IPS DF 19.7 (cell line): Measurements from ENCODE around the gene DPYD.

Experiments used
- DNase-seq: peaks from one replicate; pipeline ENCODE4 v3.0.0-alpha.2; 2013; ENCODE audit warnings: low read depth, low spot score

Gene DPYD

GRCh38 chr1:97091679-97092078, 829.2 kb downstream of the DPYD start:
- DNase-seq, result no peak

- no peak for DNase-seq
Observed at GRCh38 chr1:97091263-97091662, 829.6 kb downstream of the DPYD start.

GRCh38 chr1:97090725-97091124, 830.1 kb downstream of the DPYD start:
- DNase-seq, result no peak

GRCh38 chr1:97089173-97089572, 831.7 kb downstream of the DPYD start:
- DNase-seq, result no peak

- DNase-seq, result no peak
Observed at GRCh38 chr1:97088391-97088790, 832.4 kb downstream of the DPYD start.

GRCh38 chr1:97084546-97084945, 836.3 kb downstream of the DPYD start:
- no peak for DNase-seq

- DNase-seq, result no peak
Observed at GRCh38 chr1:97082160-97082848, 838.5 kb downstream of the DPYD start.

GRCh38 chr1:97078872-97079271, 842.0 kb downstream of the DPYD start:
- no peak for DNase-seq

- no peak for DNase-seq
Observed at GRCh38 chr1:97077221-97077620, 843.6 kb downstream of the DPYD start.

GRCh38 chr1:97074771-97075170, 846.1 kb downstream of the DPYD start:
- DNase-seq, result no peak

- no peak for DNase-seq
Observed at GRCh38 chr1:97073936-97074335, 846.9 kb downstream of the DPYD start.

GRCh38 chr1:97073169-97073568, 847.7 kb downstream of the DPYD start:
- DNase-seq, result no peak

- DNase-seq, result no peak
Observed at GRCh38 chr1:97071173-97071572, 849.7 kb downstream of the DPYD start.

- DNase-seq, result no peak
Observed at GRCh38 chr1:97070376-97070775, 850.5 kb downstream of the DPYD start.

GRCh38 chr1:97069312-97069711, 851.5 kb downstream of the DPYD start:
- no peak for DNase-seq

GRCh38 chr1:97066860-97067259, 854.0 kb downstream of the DPYD start:
- no peak for DNase-seq

- DNase-seq, result no peak
Observed at GRCh38 chr1:97063532-97063931, 857.3 kb downstream of the DPYD start.

- DNase-seq, result no peak
Observed at GRCh38 chr1:97061604-97062003, 859.2 kb downstream of the DPYD start.

GRCh38 chr1:97056386-97056785, 864.4 kb downstream of the DPYD start:
- DNase-seq, result no peak

- no peak for DNase-seq
Observed at GRCh38 chr1:97053268-97053667, 867.6 kb downstream of the DPYD start.

- DNase-seq, result no peak
Observed at GRCh38 chr1:97051823-97052222, 869.0 kb downstream of the DPYD start.

GRCh38 chr1:97050506-97050905, 870.3 kb downstream of the DPYD start:
- no peak for DNase-seq

- no peak for DNase-seq
Observed at GRCh38 chr1:97047421-97047793, 873.4 kb downstream of the DPYD start.

- DNase-seq, result no peak
Observed at GRCh38 chr1:97046765-97047420, 873.9 kb downstream of the DPYD start.
